Non-pigmented ciliary epithelial cell (primary cell): ENCODE results near the gene PGBD2.
"Not testable (repeated sequence)": the region's sequence is repeated elsewhere in the genome, so short reads cannot be mapped to it uniquely, and the experiment has no call there.

Experiments used
- DNase-seq: peaks from one replicate; pipeline ENCODE4 v3.0.0-alpha.2; 2010; ENCODE audit warnings: low read depth

PGBD2 gene

DNA sequence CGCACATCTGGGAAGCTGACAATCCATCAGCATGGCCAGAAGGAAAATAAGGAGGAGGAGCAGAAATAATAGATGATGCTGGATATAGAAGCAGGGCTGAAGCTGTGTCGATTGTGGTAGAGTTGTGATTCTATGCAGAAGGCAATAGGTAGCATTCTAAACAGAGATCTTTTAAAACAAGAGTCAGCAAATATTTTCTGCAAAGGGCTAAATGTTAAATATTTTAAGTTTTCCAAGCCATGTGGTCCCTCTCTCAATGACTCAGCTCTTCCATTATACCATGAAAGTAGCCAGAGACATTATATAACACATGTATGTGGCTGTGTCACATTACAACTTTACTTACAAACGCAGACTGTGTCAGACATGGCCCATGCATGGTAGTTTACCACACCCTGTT, 21.2 kb downstream of the PGBD2 start:
- not testable (repeated sequence) for DNase-seq

DNA sequence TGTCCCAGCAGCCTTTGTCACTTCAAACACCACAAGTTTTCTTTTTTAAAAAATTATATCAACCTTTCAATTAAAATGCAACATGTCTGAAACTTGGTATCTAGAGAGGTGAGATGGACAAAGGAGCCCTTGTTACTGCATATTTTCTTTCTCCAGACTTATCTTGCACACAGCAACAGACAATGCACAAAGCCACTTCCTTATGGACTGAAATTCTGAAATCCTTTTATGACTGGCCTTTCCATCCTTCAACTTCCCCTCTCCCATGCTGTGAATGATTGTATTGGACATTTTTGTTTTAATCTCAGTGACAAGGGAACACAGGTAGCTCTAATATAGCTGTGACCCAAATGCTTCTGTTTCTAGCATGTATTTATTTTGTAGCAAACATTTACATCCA, 22.1 kb downstream of the PGBD2 start:
- not testable (repeated sequence) for DNase-seq

DNA sequence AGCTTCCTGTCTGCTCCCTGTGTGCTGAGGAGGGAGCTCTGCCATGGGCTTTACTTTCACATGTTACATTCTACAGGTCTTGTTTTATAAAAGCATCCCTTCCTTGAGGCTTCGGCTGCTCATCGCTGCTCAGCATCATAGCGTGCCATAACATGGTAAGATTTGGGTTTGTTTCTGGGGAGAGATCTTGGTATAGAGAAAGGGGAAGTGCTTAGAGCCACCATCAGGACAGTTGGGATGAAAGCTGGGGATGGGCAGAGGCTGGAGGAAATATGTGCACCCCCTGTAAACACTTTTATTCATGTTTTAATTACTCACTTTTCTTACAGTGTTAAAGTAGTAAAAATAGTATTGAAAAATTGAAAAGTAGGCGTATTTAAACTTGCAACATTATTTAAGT, 24.0 kb downstream of the PGBD2 start:
- not testable (repeated sequence) for DNase-seq

DNA sequence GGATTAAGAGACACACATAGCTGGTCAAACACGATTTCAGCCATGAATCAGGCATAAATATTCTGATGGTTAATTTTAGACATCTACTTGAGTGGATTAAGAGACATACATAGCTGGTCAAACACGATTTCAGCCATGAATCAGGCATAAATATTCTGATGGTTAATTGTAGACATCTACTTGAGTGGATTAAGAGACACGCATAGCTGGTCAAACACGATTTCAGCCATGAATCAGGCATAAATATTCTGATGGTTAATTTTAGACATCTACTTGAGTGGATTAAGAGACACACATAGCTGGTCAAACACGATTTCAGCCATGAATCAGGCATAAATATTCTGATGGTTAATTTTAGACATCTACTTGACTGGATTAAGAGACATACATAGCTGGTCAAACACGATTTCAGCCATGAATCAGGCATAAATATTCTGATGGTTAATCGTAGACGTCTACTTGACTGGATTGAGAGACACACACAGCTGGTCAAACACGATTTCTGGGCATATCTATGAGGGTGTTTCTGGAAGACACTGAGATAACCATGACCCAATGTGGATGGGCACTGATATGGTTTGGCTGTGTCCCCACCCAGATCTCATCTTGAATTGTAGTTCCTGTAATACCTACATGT, 32.3 kb downstream of the PGBD2 start:
- DNase-seq = not testable (repeated sequence)

DNA sequence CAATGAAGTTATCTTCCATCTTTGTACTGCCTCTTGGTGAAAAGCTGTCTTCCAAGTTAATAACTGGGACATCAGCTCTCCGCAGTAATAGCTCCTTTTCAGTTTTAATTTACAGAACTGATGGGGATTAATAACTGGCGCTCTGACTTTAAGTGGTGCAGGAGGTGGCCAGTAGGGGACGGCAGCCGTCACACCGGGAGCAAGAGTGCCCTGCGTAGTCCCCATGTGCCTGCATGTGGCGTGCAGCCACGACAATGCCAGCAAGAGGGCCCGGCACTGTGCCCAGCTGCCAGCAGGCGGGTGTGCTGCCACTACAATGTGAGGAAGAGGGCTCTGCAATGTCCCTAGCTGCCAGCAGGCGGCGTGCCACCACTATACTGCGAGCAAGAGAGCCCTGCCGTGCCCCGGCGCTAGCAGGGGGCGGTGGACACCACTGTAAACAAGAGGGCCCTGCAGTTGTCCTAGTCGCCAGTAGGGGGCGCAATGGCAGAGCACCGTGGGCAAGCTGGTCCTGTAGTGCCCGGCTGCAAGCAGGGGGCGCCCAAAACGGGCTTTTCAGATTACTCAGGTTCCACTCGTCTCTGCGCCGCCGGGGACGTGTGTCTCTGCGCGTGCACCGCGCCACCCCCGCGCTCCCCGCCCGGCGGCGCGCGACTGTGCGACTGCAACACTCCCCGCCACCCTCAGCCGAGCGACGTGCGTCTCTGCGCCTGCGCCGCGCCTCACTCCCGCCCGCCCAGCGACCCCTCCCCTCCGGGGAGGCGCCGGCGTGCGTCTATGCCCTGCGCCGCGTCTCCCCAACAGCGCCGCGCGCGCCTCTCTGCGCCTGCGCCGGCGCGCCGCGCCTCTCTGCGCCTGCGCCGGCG, 38.3 kb downstream of the PGBD2 start:
- DNase-seq = not testable (repeated sequence)

DNA sequence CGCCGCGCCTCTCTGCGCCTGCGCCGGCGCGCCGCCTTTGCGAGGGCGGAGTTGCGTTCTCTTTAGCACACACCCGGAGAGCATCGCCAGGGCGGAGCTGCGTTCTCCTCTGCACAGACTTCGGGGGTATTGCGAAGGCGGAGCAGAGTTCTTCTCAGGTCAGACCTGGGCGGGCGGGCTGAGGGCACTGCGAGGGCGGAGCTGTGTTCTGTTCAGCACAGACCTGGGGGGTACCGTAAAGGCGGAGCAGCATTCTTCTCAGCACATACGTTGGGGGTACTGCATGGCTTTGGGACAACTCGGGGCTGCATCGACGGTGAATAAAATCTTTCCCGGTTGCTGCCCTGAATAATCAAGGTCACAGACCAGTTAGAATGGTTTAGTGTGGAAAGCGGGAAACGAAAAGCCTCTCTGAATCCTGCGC, 39.0 kb downstream of the PGBD2 start:
- not testable (repeated sequence) for DNase-seq

DNA sequence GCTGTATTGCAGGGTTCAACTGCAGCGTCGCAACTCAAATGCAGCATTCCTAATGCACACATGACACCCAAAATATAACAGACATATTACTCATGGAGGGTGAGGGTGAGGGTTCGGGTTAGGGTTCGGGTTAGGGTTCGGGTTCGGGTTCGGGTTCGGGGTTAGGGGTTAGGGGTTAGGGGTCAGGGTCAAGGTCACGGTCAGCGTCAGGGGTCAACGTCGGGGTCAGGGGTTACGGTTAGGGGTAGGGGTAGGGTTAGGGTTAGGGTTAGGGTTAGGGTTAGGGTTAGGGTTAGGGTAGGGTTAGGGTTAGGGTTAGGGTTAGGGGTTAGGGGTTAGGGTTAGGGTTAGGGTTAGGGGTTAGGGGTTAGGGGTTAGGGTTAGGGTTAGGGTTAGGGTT, 39.4 kb downstream of the PGBD2 start:
- DNase-seq = not testable (repeated sequence)

DNA sequence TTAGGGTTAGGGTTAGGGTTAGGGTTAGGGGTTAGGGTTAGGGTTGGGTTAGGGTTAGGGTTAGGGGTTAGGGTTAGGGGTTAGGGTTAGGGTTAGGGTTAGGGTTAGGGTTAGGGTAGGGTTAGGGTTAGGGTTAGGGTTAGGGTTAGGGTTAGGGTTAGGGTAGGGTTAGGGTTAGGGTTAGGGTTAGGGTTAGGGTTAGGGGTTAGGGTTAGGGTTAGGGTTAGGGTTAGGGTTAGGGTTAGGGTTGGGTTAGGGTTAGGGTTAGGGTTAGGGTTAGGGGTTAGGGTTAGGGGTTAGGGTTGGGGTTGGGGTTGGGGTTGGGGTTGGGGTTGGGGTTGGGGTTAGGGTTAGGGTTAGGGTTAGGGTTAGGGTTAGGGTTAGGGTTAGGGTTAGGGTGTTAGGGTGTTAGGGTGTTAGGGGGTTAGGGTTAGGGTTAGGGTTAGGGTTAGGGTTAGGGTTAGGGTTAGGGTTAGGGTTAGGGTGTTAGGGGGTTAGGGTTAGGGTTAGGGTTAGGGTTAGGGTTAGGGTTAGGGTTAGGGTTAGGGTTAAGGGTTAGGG, 39.9 kb downstream of the PGBD2 start:
- DNase-seq = not testable (repeated sequence)
